H9 (cell line): ENCODE results near the gene ENOPH1. TPM values are rescaled to one million over a fixed set of nuclear protein-coding genes. Genes with fewer than 3 reads are reported as not detected.

Experiments used
- DNase-seq: peaks from one replicate; pipeline ENCODE4 v3.0.0-alpha.2; 2017
- H2AFZ ChIP-seq: one replicate; pipeline ENCODE4 v1.6.1; 2013; ENCODE audit warnings: mild to moderate bottlenecking, low read length, control low read depth, moderate library complexity
- H2AK5ac ChIP-seq: 2 replicates; pipeline ENCODE4 v1.6.1; 2013; ENCODE audit warnings: low read length, control low read depth, mixed read lengths; ENCODE audit not compliant: insufficient read length
- H2BK120ac ChIP-seq: one replicate; pipeline ENCODE4 v1.6.1; 2013; ENCODE audit warnings: low read depth, mild to moderate bottlenecking, low read length, control low read depth, inconsistent platforms; ENCODE audit not compliant: poor library complexity, severe bottlenecking
- H2BK12ac ChIP-seq: 2 replicates; pipeline ENCODE4 v1.6.1; 2013; ENCODE audit warnings: low read length, control low read depth, mixed read lengths, low read depth; ENCODE audit not compliant: insufficient read length
- H2BK15ac ChIP-seq: 2 replicates; pipeline ENCODE4 v1.6.1; 2013; ENCODE audit warnings: low read depth, low read length, control low read depth
- H2BK20ac ChIP-seq: one replicate; pipeline ENCODE4 v1.6.1; 2013; ENCODE audit warnings: low read depth, mild to moderate bottlenecking, low read length, control low read depth, inconsistent platforms; ENCODE audit not compliant: poor library complexity, severe bottlenecking
- H2BK5ac ChIP-seq: 2 replicates; pipeline ENCODE4 v1.6.1; 2013; ENCODE audit warnings: low read length, control low read depth, mixed read lengths; ENCODE audit not compliant: insufficient read length
- H3K14ac ChIP-seq: 2 replicates; pipeline ENCODE4 v1.6.1; 2013; ENCODE audit warnings: low read length, control low read depth; ENCODE audit not compliant: insufficient read depth
- H3K18ac ChIP-seq: 2 replicates; pipeline ENCODE4 v1.6.1; 2013; ENCODE audit warnings: low read depth, mild to moderate bottlenecking, mixed read lengths, low read length, control low read depth; ENCODE audit not compliant: insufficient read length
- H3K23ac ChIP-seq: 2 replicates; pipeline ENCODE4 v1.6.1; 2013; ENCODE audit warnings: low read length, control low read depth, mixed read lengths, low read depth; ENCODE audit not compliant: insufficient read length
- H3K23me2 ChIP-seq: 2 replicates; pipeline ENCODE4 v1.6.1; 2013; ENCODE audit warnings: low read depth, mild to moderate bottlenecking, mixed read lengths, low read length, control low read depth; ENCODE audit not compliant: insufficient read length, poor library complexity, severe bottlenecking
- H3K27ac ChIP-seq: 2 replicates; pipeline ENCODE4 v1.5.1; 2013; ENCODE audit warnings: low read length, control low read depth, mixed read lengths, low read depth; ENCODE audit not compliant: insufficient read length
- H3K27me3 ChIP-seq: 2 replicates; pipeline ENCODE4 v1.6.1; 2013; ENCODE audit warnings: low read length, control low read depth, inconsistent platforms; ENCODE audit not compliant: insufficient read depth
- H3K4ac ChIP-seq: 2 replicates; pipeline ENCODE4 v1.6.1; 2013; ENCODE audit warnings: low read depth, mild to moderate bottlenecking, control low read depth, inconsistent platforms, low read length, moderate library complexity
- H3K4me1 ChIP-seq: 2 replicates; pipeline ENCODE4 v1.6.1; 2013; ENCODE audit warnings: low read length, control low read depth, inconsistent platforms; ENCODE audit not compliant: insufficient read depth
- H3K4me2 ChIP-seq: 2 replicates; pipeline ENCODE4 v1.6.1; 2013; ENCODE audit warnings: low read length, control low read depth, mixed read lengths; ENCODE audit not compliant: insufficient read length, insufficient read depth
- H3K56ac ChIP-seq: 2 replicates; pipeline ENCODE4 v1.6.1; 2013; ENCODE audit warnings: low read depth, mild to moderate bottlenecking, mixed read lengths, low read length, control low read depth; ENCODE audit not compliant: insufficient read length
- H3K79me1 ChIP-seq: 2 replicates; pipeline ENCODE4 v1.6.1; 2013; ENCODE audit warnings: low read depth, mild to moderate bottlenecking, moderate library complexity, low read length, control low read depth, inconsistent platforms; ENCODE audit not compliant: insufficient read depth, poor library complexity, severe bottlenecking
- H3K79me2 ChIP-seq: 2 replicates; pipeline ENCODE4 v1.6.1; 2013; ENCODE audit warnings: low read length, control low read depth, inconsistent platforms; ENCODE audit not compliant: insufficient read depth
- H3K9ac ChIP-seq: 2 replicates; pipeline ENCODE4 v1.6.1; 2013; ENCODE audit warnings: low read length, control low read depth, mixed read lengths; ENCODE audit not compliant: insufficient read length; ENCODE audit errors: extremely low read depth
- H3K9me3 ChIP-seq: one replicate; pipeline ENCODE4 v1.6.1; 2013; ENCODE audit warnings: low read depth, low read length, inconsistent platforms; ENCODE audit not compliant: control insufficient read depth
- H3T11ph ChIP-seq: one replicate; pipeline ENCODE4 v1.6.1; 2013; ENCODE audit warnings: mild to moderate bottlenecking, low read length, control low read depth, inconsistent platforms
- H4K20me1 ChIP-seq: one replicate; pipeline ENCODE4 v1.6.1; 2013; ENCODE audit not compliant: control insufficient read depth, insufficient read length, insufficient read depth
- H4K5ac ChIP-seq: 2 replicates; pipeline ENCODE4 v1.6.1; 2013; ENCODE audit warnings: low read depth, mild to moderate bottlenecking, mixed read lengths, low read length, control low read depth; ENCODE audit not compliant: insufficient read length
- H4K8ac ChIP-seq: replicated peaks from 2 replicates; pipeline ENCODE4 v1.6.1; 2013; ENCODE audit warnings: low read length, control low read depth, mixed read lengths, low read depth; ENCODE audit not compliant: insufficient read length
- H4K91ac ChIP-seq: 2 replicates; pipeline ENCODE4 v1.6.1; 2013; ENCODE audit warnings: low read depth, mild to moderate bottlenecking, moderate library complexity, mixed read lengths, low read length, control low read depth; ENCODE audit not compliant: insufficient read length
- H3K27ac Mint-ChIP-seq, 3 experiments: 2 replicates in 2 of 3; 3 replicates in 1 of 3; pipeline ENCODE4 v1.8.0; 2020 to 2021; ENCODE audit warnings: mixed read lengths in 3 of 3, mild to moderate bottlenecking in 1 of 3, moderate library complexity in 1 of 3
- H3K27me3 Mint-ChIP-seq: 2 replicates; pipeline ENCODE4 v1.8.0; 2021; ENCODE audit warnings: low read depth, mild to moderate bottlenecking, moderate library complexity, mixed read lengths
- H3K36me3 Mint-ChIP-seq, 3 experiments: 2 replicates in 2 of 3; 3 replicates in 1 of 3; pipeline ENCODE4 v1.8.0; 2020 to 2021; ENCODE audit warnings: low read depth in 3 of 3, mixed read lengths in 3 of 3; ENCODE audit not compliant: insufficient read depth in 1 of 3
- H3K4me1 Mint-ChIP-seq, 2 experiments: 2 replicates each; pipeline ENCODE4 v1.8.0; 2020; ENCODE audit warnings: mixed read lengths in 2 of 2
- H3K4me3 Mint-ChIP-seq, 2 experiments: 2 replicates in 1 of 2; 3 replicates in 1 of 2; pipeline ENCODE4 v1.8.0; 2020 to 2021; ENCODE audit warnings: mild to moderate bottlenecking in 2 of 2, mixed read lengths in 2 of 2, moderate library complexity in 1 of 2
- H3K9me3 Mint-ChIP-seq, 2 experiments: 2 replicates in 1 of 2; 3 replicates in 1 of 2; pipeline ENCODE4 v1.8.0; 2020; ENCODE audit warnings: mild to moderate bottlenecking in 2 of 2, mixed read lengths in 2 of 2, moderate library complexity in 1 of 2
- WGBS: extraction: QIAGEN DNeasy Blood & Tissue Kit; methylation state at CpG from one replicate; pipeline ENCODE4 v1.1.7; 2013; ENCODE audit warnings: missing lambda C conversion rate, low lambda C conversion rate, mixed read lengths; ENCODE audit not compliant: insufficient read length; ENCODE audit errors: extremely low coverage; 5-methylcytosine and 5-hydroxymethylcytosine counted together
- total RNA-seq: library from RNA; stranded (reverse); gene quantifications from 2 replicates; pipeline ENCODE4 v1.2.1, GENCODE V29; 2021
- TF ChIP-seq, protein P1 (sequence below): fragments of 200-600 bp; sonication (generic); conservative IDR thresholded peaks from 3 replicates; pipeline ENCODE4 v1.8.0; 2021; ENCODE audit warnings: antibody characterized with exemption, mild to moderate bottlenecking

ENOPH1 gene
- total RNA-seq, 1 experiment from 2014 or later = 62.4 TPM

DNA sequence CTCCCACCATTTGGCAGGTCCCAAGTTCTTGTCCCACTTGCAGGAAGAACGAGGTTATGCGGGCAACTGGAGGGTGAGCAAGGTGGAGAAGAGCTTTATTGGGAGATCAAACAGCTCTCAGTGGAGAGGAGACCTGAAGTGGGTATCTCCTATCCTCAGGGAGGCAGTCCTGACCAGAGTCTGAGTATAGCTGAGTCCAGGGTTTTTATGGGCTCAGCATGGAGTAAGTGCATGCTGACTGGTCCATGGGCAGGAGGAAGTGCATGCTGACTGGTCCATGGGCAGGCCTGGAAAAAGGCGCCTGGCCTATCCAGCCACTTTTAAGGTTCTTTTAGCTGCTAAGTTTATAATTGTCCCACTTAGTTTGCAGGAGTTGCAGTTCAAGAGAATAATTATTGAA is 49.2 kb upstream of the ENOPH1 start:
- Mint-ChIP-seq H3K27ac (no peak overlapping the region), H3K4me3 (no peak overlapping the region), H3K36me3 (peaks cover 9 to 26% (median 15%) of the 10 kb centered on the region in 3 experiments), H3K9me3 (peaks cover 10 to 14% of the 10 kb centered on the region in 2 experiments), H3K4me1 (peaks cover 3 to 7% of the 10 kb centered on the region in 2 experiments), H3K27me3 (no peaks in the 10 kb centered on the region)
- H3K9ac ChIP-seq = no peak overlapping the region
- H4K5ac ChIP-seq = no peak overlapping the region
- no peak overlapping the region for H2BK15ac ChIP-seq
- H3K9me3 ChIP-seq = no peaks in the 10 kb centered on the region
- no peak overlapping the region for H2AFZ ChIP-seq
- TF ChIP-seq, protein P1, sequence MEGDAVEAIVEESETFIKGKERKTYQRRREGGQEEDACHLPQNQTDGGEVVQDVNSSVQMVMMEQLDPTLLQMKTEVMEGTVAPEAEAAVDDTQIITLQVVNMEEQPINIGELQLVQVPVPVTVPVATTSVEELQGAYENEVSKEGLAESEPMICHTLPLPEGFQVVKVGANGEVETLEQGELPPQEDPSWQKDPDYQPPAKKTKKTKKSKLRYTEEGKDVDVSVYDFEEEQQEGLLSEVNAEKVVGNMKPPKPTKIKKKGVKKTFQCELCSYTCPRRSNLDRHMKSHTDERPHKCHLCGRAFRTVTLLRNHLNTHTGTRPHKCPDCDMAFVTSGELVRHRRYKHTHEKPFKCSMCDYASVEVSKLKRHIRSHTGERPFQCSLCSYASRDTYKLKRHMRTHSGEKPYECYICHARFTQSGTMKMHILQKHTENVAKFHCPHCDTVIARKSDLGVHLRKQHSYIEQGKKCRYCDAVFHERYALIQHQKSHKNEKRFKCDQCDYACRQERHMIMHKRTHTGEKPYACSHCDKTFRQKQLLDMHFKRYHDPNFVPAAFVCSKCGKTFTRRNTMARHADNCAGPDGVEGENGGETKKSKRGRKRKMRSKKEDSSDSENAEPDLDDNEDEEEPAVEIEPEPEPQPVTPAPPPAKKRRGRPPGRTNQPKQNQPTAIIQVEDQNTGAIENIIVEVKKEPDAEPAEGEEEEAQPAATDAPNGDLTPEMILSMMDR = no peak
- no peak overlapping the region for H3K23ac ChIP-seq
- no peak overlapping the region for H2BK20ac ChIP-seq
- H3K27me3 ChIP-seq = no peaks in the 10 kb centered on the region
- H2BK12ac ChIP-seq = no peak overlapping the region
- H2BK120ac ChIP-seq = no peak overlapping the region
- H2BK5ac ChIP-seq = no peak overlapping the region
- no peak overlapping the region for H3T11ph ChIP-seq
- no peak overlapping the region for H3K56ac ChIP-seq
- H3K4ac ChIP-seq = no peak overlapping the region
- no peak overlapping the region for H3K4me2 ChIP-seq
- H3K79me2 ChIP-seq = peaks cover 2% of the 10 kb centered on the region; the same call in 1 of the 2 replicates
- H3K27ac ChIP-seq = no peak overlapping the region
- WGBS = no CpG with 5 or more reads among the region's 3 CpGs
- H4K8ac ChIP-seq = no peak overlapping the region
- H3K23me2 ChIP-seq = no peaks in the 10 kb centered on the region
- H3K79me1 ChIP-seq = no peaks in the 10 kb centered on the region
- H3K4me1 ChIP-seq = peaks cover under 1% of the 10 kb centered on the region; the same call in 1 of the 2 replicates
- H4K91ac ChIP-seq = no peak overlapping the region
- no peak overlapping the region for H2AK5ac ChIP-seq
- no peak overlapping the region for H3K14ac ChIP-seq
- DNase-seq = no peak
- H4K20me1 ChIP-seq = no peaks in the 10 kb centered on the region
- H3K18ac ChIP-seq = no peak overlapping the region
